Esophagus (tissue), 2 donors: ENCODE data around the gene PTPN6. TPM values are rescaled to one million over a fixed set of nuclear protein-coding genes. Genes with fewer than 3 reads are reported as not detected.

Source experiments
- H3K27ac ChIP-seq, 2 donors: one replicate each; pipeline ENCODE4 v1.5.1; 2013; ENCODE audit warnings: low read depth in 2 of 2, mild to moderate bottlenecking in 2 of 2, inconsistent platforms in 1 of 2, low read length in 1 of 2, moderate library complexity in 1 of 2
- H3K27me3 ChIP-seq, 2 donors: one replicate each; pipeline ENCODE4 v1.6.1; 2013; ENCODE audit warnings: low read length in 2 of 2, control low read depth in 1 of 2, mild to moderate bottlenecking in 1 of 2; ENCODE audit not compliant: insufficient read depth in 2 of 2, control insufficient read depth in 1 of 2
- H3K36me3 ChIP-seq, 2 donors: one replicate each; pipeline ENCODE4 v1.6.1; 2013; ENCODE audit warnings: low read length in 1 of 2; ENCODE audit not compliant: control insufficient read depth in 2 of 2, insufficient read depth in 2 of 2
- H3K4me1 ChIP-seq, 2 donors: one replicate each; pipeline ENCODE4 v1.6.1; 2013; ENCODE audit warnings: low read length in 1 of 2; ENCODE audit not compliant: control insufficient read depth in 2 of 2, insufficient read depth in 2 of 2
- H3K4me3 ChIP-seq, 2 donors: one replicate each; pipeline ENCODE4 v1.5.1; 2013; ENCODE audit warnings: low read length in 2 of 2, mild to moderate bottlenecking in 2 of 2, low read depth in 1 of 2, moderate library complexity in 1 of 2
- H3K9me3 ChIP-seq, 2 donors: one replicate each; pipeline ENCODE4 v1.6.1; 2013; ENCODE audit warnings: mild to moderate bottlenecking in 2 of 2, low read depth in 1 of 2, low read length in 1 of 2, moderate library complexity in 1 of 2; ENCODE audit not compliant: control insufficient read depth in 2 of 2, insufficient read depth in 1 of 2
- WGBS, 2 donors: extraction: QIAGEN DNeasy Blood & Tissue Kit; methylation state at CpG; one replicate each; pipeline ENCODE4 v1.1.7; 2013; 5-methylcytosine and 5-hydroxymethylcytosine counted together
- polyA plus RNA-seq, 2 donors: library from polyadenylated mRNA; stranded (reverse); fragments of 200-250 nt; gene quantifications; one replicate each; pipeline ENCODE4 v1.2.3, GENCODE V29; 2013
- donor health status: healthy with polysubstance abuse.
- donor health status: Bipolar disorder and iron deficiency.

Gene PTPN6
- polyA plus RNA-seq, 2 donors, result 19.1 to 38.3 TPM

GRCh38 chr12:7001921-7002591, 50.9 kb downstream of the PTPN6 start:
- Histone ChIP-seq H3K4me1 (peaks cover 0 to 2% of the 10 kb centered on the region in 2 donors), H3K36me3 (peaks cover 0 to 4% of the 10 kb centered on the region in 2 donors), H3K4me3 (no peak overlapping the region), H3K9me3 (no peaks in the 10 kb centered on the region), H3K27ac (no peak overlapping the region), H3K27me3 (no peaks in the 10 kb centered on the region)
- 86 to 87% methylated on average over 7 of the region's 7 CpGs for WGBS, 2 donors

GRCh38 chr12:7004287-7004803, 53.2 kb downstream of the PTPN6 start:
- Histone ChIP-seq H3K27me3 (no peaks in the 10 kb centered on the region), H3K36me3 (peaks cover 0 to 4% of the 10 kb centered on the region in 2 donors), H3K27ac (no peak overlapping the region), H3K9me3 (no peaks in the 10 kb centered on the region), H3K4me3 (no peak overlapping the region), H3K4me1 (no peaks in the 10 kb centered on the region)
- 81 to 93% methylated on average over 2 of the region's 2 CpGs for WGBS, 2 donors

- 83 to 91% methylated on average over 2 of the region's 2 CpGs for WGBS, 2 donors
These were observed 53.7 kb downstream of the PTPN6 start for GRCh38 chr12:7004840-7005239.

GRCh38 chr12:7005311-7005710, 54.2 kb downstream of the PTPN6 start:
- H3K27ac ChIP-seq, result no peak overlapping the region
- H3K4me3 ChIP-seq, result no peak overlapping the region
- no peaks in the 10 kb centered on the region for H3K27me3 ChIP-seq
- no peaks in the 10 kb centered on the region for H3K9me3 ChIP-seq
- H3K36me3 ChIP-seq, result peaks cover 0 to 4% of the 10 kb centered on the region in 2 donors
- 73 to 74% methylated on average over 2 of the region's 2 CpGs for WGBS, 2 donors
- H3K4me1 ChIP-seq, result no peaks in the 10 kb centered on the region

More at GRCh38 chr12:7004840-7005239, 53.7 kb downstream of the PTPN6 start:
- no peaks in the 10 kb centered on the region for H3K27me3 ChIP-seq
- no peaks in the 10 kb centered on the region for H3K9me3 ChIP-seq
- H3K36me3 ChIP-seq, result peaks cover 0 to 4% of the 10 kb centered on the region in 2 donors
- H3K27ac ChIP-seq, result no peak overlapping the region
- no peaks in the 10 kb centered on the region for H3K4me1 ChIP-seq
- no peak overlapping the region for H3K4me3 ChIP-seq

GRCh38 chr12:7006639-7007038, 55.5 kb downstream of the PTPN6 start:
- peaks cover 0 to under 1% of the 10 kb centered on the region in 2 donors for H3K36me3 ChIP-seq
- H3K27me3 ChIP-seq, result no peaks in the 10 kb centered on the region
- no peak overlapping the region for H3K4me3 ChIP-seq
- H3K9me3 ChIP-seq, result no peaks in the 10 kb centered on the region
- H3K27ac ChIP-seq, result no peak overlapping the region
- no peaks in the 10 kb centered on the region for H3K4me1 ChIP-seq
- WGBS, 2 donors, result 88 to 89% methylated on average over 3 of the region's 3 CpGs

- H3K27ac ChIP-seq, result no peak overlapping the region
- 93 to 94% methylated on average over 2 of the region's 2 CpGs for WGBS, 2 donors
These were observed 57.7 kb downstream of the PTPN6 start for GRCh38 chr12:7008864-7009263.

GRCh38 chr12:7009512-7009911, 58.4 kb downstream of the PTPN6 start:
- H3K36me3 ChIP-seq, result peaks cover 0 to 6% of the 10 kb centered on the region in 2 donors
- H3K9me3 ChIP-seq, result no peaks in the 10 kb centered on the region
- no peaks in the 10 kb centered on the region for H3K27me3 ChIP-seq
- no peak overlapping the region for H3K4me3 ChIP-seq
- H3K4me1 ChIP-seq, result peaks cover 0 to 2% of the 10 kb centered on the region in 2 donors
- H3K27ac ChIP-seq, result no peak overlapping the region

More at GRCh38 chr12:7008864-7009263, 57.7 kb downstream of the PTPN6 start:
- Histone ChIP-seq H3K4me1 (peaks cover 0 to 2% of the 10 kb centered on the region in 2 donors), H3K27me3 (no peaks in the 10 kb centered on the region), H3K36me3 (peaks cover 0 to 6% of the 10 kb centered on the region in 2 donors), H3K4me3 (no peak overlapping the region), H3K9me3 (no peaks in the 10 kb centered on the region)

Other genes starting within 250 kb of the PTPN6 start
- gene COPS7A, start 227.3 kb upstream of the PTPN6 start, polyA plus RNA-seq, result 10 to 100 TPM; 34.7 to 55.4 TPM
- gene MLF2, start 198.2 kb upstream of the PTPN6 start, polyA plus RNA-seq, result 100 to 1,000 TPM; 117 to 158 TPM
- gene PTMS, start 185.0 kb upstream of the PTPN6 start, polyA plus RNA-seq, result 100 to 1,000 TPM; 249 to 449 TPM
- 1 to 10 TPM in 1 of 2 donors, under 1 TPM in 1; 0.88 to 1.1 TPM for gene LAG3, start 178.8 kb upstream of the PTPN6 start, polyA plus RNA-seq
- gene CD4, start 161.8 kb upstream of the PTPN6 start, polyA plus RNA-seq, result 1 to 10 TPM; 1.4 to 2.3 TPM
- gene GPR162, start 129.5 kb upstream of the PTPN6 start, polyA plus RNA-seq, result 1 to 10 TPM; 2.1 to 2.5 TPM
- gene P3H3, start 122.9 kb upstream of the PTPN6 start, polyA plus RNA-seq, result 1 to 10 TPM; 3.4 to 3.9 TPM
- gene GNB3, start 110.4 kb upstream of the PTPN6 start, polyA plus RNA-seq, result 1 to 10 TPM; 1.1 to 1.3 TPM
- gene CDCA3, start 100.1 kb upstream of the PTPN6 start, polyA plus RNA-seq, result 10 to 100 TPM; 14.6 to 19.3 TPM
- gene USP5, start 99.2 kb upstream of the PTPN6 start, polyA plus RNA-seq, result 10 to 100 TPM; 21.4 to 40.7 TPM
- gene TPI1, start 83.8 kb upstream of the PTPN6 start, polyA plus RNA-seq, result 100 to 1,000 TPM; 404 to 939 TPM
- 1 to 10 TPM; 5.7 to 7.0 TPM for gene SPSB2, start 78.1 kb upstream of the PTPN6 start, polyA plus RNA-seq
- gene LRRC23, start 46.5 kb upstream of the PTPN6 start, polyA plus RNA-seq, result 1 to 10 TPM; 3.3 to 3.6 TPM
- 1 to 10 TPM; 6.7 to 9.0 TPM for gene ENO2, start 36.8 kb upstream of the PTPN6 start, polyA plus RNA-seq
- gene ATN1, start 23.4 kb upstream of the PTPN6 start, polyA plus RNA-seq, result 10 to 100 TPM; 34.9 to 63.5 TPM
- not detected for gene RNU7-1, start 7.5 kb upstream of the PTPN6 start, polyA plus RNA-seq
- gene C12orf57, start 7.3 kb upstream of the PTPN6 start, polyA plus RNA-seq, result 100 to 1,000 TPM; 108 to 253 TPM
- gene PHB2, start 19.3 kb downstream of the PTPN6 start, polyA plus RNA-seq, result 100 to 1,000 TPM in 1 of 2 donors, 10 to 100 TPM in 1; 68.5 to 161 TPM
- 10 to 100 TPM; 13.5 to 29.5 TPM for gene EMG1, start 19.6 kb downstream of the PTPN6 start, polyA plus RNA-seq
- gene LPCAT3, start 67.1 kb downstream of the PTPN6 start, polyA plus RNA-seq, result 10 to 100 TPM; 15.7 to 27.0 TPM
- gene C1S, start 109.4 kb downstream of the PTPN6 start, polyA plus RNA-seq, result 10 to 100 TPM; 26.6 to 80.5 TPM
- gene C1R, start 141.1 kb downstream of the PTPN6 start, polyA plus RNA-seq, result 10 to 100 TPM; 30.8 to 99.4 TPM
- gene C1RL, start 157.9 kb downstream of the PTPN6 start, polyA plus RNA-seq, result 10 to 100 TPM; 14.7 to 18.0 TPM
- gene RBP5, start 177.5 kb downstream of the PTPN6 start, polyA plus RNA-seq, result 1 to 10 TPM in 1 of 2 donors, under 1 TPM in 1; 0.65 to 2.2 TPM
- 10 to 100 TPM in 1 of 2 donors, 1 to 10 TPM in 1; 5.3 to 12.0 TPM for gene CLSTN3, start 179.0 kb downstream of the PTPN6 start, polyA plus RNA-seq
- gene PEX5, start 238.3 kb downstream of the PTPN6 start, polyA plus RNA-seq, result 10 to 100 TPM in 1 of 2 donors, 1 to 10 TPM in 1; 8.1 to 14.5 TPM